Lung (tissue), 12 donors: Measurements from ENCODE around the gene AK8. TPM values are rescaled to one million over a fixed set of nuclear protein-coding genes. Genes with fewer than 3 reads are reported as not detected.

Experiments used
- ATAC-seq: fragments of 200-7000 bp; cut with Tn5 transposase; one replicate; pipeline ENCODE4 v1.9.1; 2020; ENCODE audit warnings: moderate number of reproducible peaks; ENCODE audit not compliant: insufficient read depth, low FRiP score
- DNase-seq, 3 donors: peaks; one replicate each; pipeline ENCODE4 v3.0.0-alpha.2; 2013 to 2017
- H3K27ac ChIP-seq, 2 donors: one replicate each; pipeline ENCODE4 v1.5.1; 2013; ENCODE audit warnings: mild to moderate bottlenecking in 2 of 2, moderate library complexity in 2 of 2, control low read depth in 1 of 2, inconsistent platforms in 1 of 2, low read depth in 1 of 2, low read length in 1 of 2
- H3K27me3 ChIP-seq, 3 donors: one replicate each; pipeline ENCODE4 v1.5.1; 2013; ENCODE audit warnings: low read length in 2 of 3; ENCODE audit not compliant: control insufficient read depth in 3 of 3, insufficient read depth in 3 of 3
- H3K36me3 ChIP-seq, 4 donors: one replicate each; pipeline ENCODE4 v1.5.1; 2013; ENCODE audit warnings: low read length in 4 of 4, mild to moderate bottlenecking in 1 of 4, moderate library complexity in 1 of 4; ENCODE audit not compliant: control insufficient read depth in 4 of 4, insufficient read depth in 4 of 4
- H3K4me1 ChIP-seq, 5 donors: one replicate each; pipeline ENCODE4 v1.5.1; 2013; ENCODE audit warnings: low read length in 5 of 5, mild to moderate bottlenecking in 2 of 5, moderate library complexity in 1 of 5; ENCODE audit not compliant: control insufficient read depth in 5 of 5, insufficient read depth in 5 of 5
- H3K4me3 ChIP-seq: one replicate; pipeline ENCODE4 v1.5.1; 2013; ENCODE audit warnings: mild to moderate bottlenecking, control low read depth, moderate library complexity
- H3K9ac ChIP-seq, 2 donors: one replicate each; pipeline ENCODE4 v1.5.1; 2013; ENCODE audit warnings: low read length in 2 of 2, control low read depth in 1 of 2; ENCODE audit not compliant: insufficient read depth in 1 of 2
- H3K9me3 ChIP-seq, 4 donors: one replicate each; pipeline ENCODE4 v1.5.1; 2013; ENCODE audit warnings: low read length in 3 of 4, mild to moderate bottlenecking in 1 of 4, moderate library complexity in 1 of 4; ENCODE audit not compliant: control insufficient read depth in 4 of 4, insufficient read depth in 3 of 4
- CTCF ChIP-seq: IDR thresholded peaks from 2 replicates; pipeline ENCODE4 v1.5.1; 2012; ENCODE audit warnings: mild to moderate bottlenecking; ENCODE audit errors: control extremely low read depth, extremely low read depth
- WGBS, 2 donors: extraction: QIAGEN DNeasy Blood & Tissue Kit; methylation state at CpG; one replicate each; pipeline ENCODE4 v1.1.7; 2013; 5-methylcytosine and 5-hydroxymethylcytosine counted together
- polyA plus RNA-seq, 2 donors: library from polyadenylated mRNA; stranded (reverse); fragments of 200-250 nt; gene quantifications; one replicate each; pipeline ENCODE4 v1.2.1, GENCODE V29; 2013
- total RNA-seq, 2 donors: library from RNA; depleted of rRNA in 1 of 2; stranded (reverse); fragments of >200 nt in 1 of 2; gene quantifications; one replicate each; pipeline ENCODE4 v1.2.1, GENCODE V29; 2014 to 2021
- donor health status: control.
- donor health status: control.
- donor health status: Bipolar disorder and iron deficiency.
- donor health status: healthy.
- donor health status: DM: yes; HTN: yes; CAD: no.

The AK8 gene
- total and polyA plus RNA-seq, 4 donors, result 1.9 to 10.6 (median 3.7) TPM

DNA sequence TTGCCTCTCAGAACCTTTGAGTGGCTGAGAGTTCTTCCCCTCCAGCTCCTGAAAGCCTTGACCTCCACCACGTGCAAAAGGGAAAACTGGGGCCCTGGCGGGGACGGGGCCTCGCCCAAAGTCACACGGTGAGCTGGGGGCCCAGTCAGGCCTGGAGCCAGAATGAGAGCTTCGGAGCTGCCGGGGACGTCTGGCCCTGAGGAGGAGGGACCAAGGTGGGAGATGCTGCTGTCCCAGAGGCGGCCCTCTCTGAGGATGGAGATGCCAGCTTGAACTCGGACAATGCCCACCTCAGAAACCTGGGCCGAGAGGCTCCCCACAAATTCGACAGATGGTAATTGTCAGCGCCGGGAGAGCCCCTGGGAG lies 643 bp downstream of the AK8 start:
- H3K27ac ChIP-seq, result no peak overlapping the region
- no peak overlapping the region for H3K4me3 ChIP-seq
- H3K9me3 ChIP-seq, result no peaks in the 10 kb centered on the region
- 52 to 61% methylated on average over 14 of the region's 14 CpGs for WGBS, 2 donors
- ATAC-seq (no peak), DNase-seq (no peak)
- H3K27me3 ChIP-seq, result no peaks in the 10 kb centered on the region
- peaks cover 0 to 9% (median 0%) of the 10 kb centered on the region in 5 donors for H3K4me1 ChIP-seq
- no peaks in the 10 kb centered on the region for H3K36me3 ChIP-seq
- H3K9ac ChIP-seq, result no peak overlapping the region
- no peak for TF ChIP-seq CTCF

GRCh38 chr9:132876849-132877248 lies 1.2 kb downstream of the AK8 start:
- Histone ChIP-seq H3K36me3 (no peaks in the 10 kb centered on the region), H3K27me3 (no peaks in the 10 kb centered on the region), H3K9me3 (no peaks in the 10 kb centered on the region), H3K4me3 (no peak overlapping the region), H3K4me1 (peaks cover 0 to 9% (median 0%) of the 10 kb centered on the region in 5 donors), H3K27ac (no peak overlapping the region), H3K9ac (no peak overlapping the region)
- DNase-seq (no peak), ATAC-seq (no peak)
- no peak for TF ChIP-seq CTCF
- WGBS, 2 donors, result 90 to 95% methylated on average over 3 of the region's 3 CpGs

GRCh38 chr9:132875159-132875558 lies 2.9 kb downstream of the AK8 start:
- Histone ChIP-seq H3K9me3 (no peaks in the 10 kb centered on the region), H3K4me1 (peaks cover 0 to 9% (median 0%) of the 10 kb centered on the region in 5 donors), H3K9ac (no peak overlapping the region), H3K27me3 (no peaks in the 10 kb centered on the region), H3K36me3 (no peaks in the 10 kb centered on the region), H3K4me3 (no peak overlapping the region), H3K27ac (no peak overlapping the region)
- 81 to 86% methylated on average over 5 of the region's 5 CpGs for WGBS, 2 donors
- ATAC-seq (no peak), DNase-seq (no peak)
- no peak for TF ChIP-seq CTCF

DNA sequence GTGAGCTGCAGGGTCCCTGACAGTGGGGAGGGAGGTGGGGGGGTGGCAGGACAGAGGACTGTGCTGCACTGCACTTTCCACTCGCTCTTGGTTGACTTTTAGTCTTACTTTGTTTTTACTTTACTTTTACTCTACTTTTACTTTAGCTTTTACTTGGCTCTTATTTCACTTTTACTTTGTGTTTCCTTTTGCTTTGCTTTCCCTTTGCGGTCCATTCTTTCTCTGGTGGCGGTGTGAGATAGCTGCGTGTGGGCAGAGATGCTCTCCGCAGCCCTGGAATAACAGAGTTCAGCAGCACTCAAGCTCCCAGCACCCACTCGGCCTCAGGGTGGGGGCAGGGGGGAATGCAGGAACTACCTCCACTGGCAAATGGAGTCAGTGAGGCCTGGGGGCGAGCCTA lies 4.7 kb downstream of the AK8 start:
- H3K4me1 ChIP-seq, result peaks cover 0 to 7% (median 0%) of the 10 kb centered on the region in 5 donors
- ATAC-seq (no peak), DNase-seq (no peak)
- no peak overlapping the region for H3K4me3 ChIP-seq
- no peak for TF ChIP-seq CTCF
- no peak overlapping the region for H3K27ac ChIP-seq
- no peaks in the 10 kb centered on the region for H3K27me3 ChIP-seq
- no peak overlapping the region for H3K9ac ChIP-seq
- 76 to 78% methylated on average over 7 of the region's 7 CpGs for whole genome bisulfite sequencing, 2 donors
- H3K9me3 ChIP-seq, result peaks cover 0 to 2% (median 0%) of the 10 kb centered on the region in 4 donors
- no peaks in the 10 kb centered on the region for H3K36me3 ChIP-seq
